GM19395 (cell line): Measurements from ENCODE around the gene ATP2C2.

ENCODE experiments used
- ATAC-seq: cut with Tn5 transposase; IDR thresholded peaks from one replicate; pipeline ENCODE4 v1.9.1; 2021; ENCODE audit warnings: mild to moderate bottlenecking, moderate library complexity; ENCODE audit not compliant: unreplicated experiment

ATP2C2 gene

GRCh38 chr16:84507011-84507982, 139.0 kb downstream of the ATP2C2 start:
- ATAC-seq: no peak

DNA sequence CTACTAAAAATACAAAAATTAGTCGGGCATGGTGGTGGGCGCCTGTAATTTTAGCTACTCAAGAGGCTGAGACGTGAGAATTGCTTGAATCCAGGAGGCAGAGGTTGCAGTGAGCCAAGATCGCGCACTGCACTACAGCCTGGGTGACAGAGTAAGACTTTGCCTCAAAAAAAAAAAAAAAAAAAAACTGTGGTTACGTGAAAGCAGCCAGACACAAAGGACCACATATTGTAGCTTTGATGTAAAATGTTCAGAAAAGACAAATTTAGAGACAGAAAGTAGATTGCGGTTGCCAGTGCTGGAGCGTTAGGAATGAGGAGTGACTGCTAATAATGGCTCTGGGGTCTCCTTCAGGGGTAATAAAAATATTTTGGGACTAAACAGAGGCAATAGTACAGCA, 140.2 kb downstream of the ATP2C2 start:
- ATAC-seq: no peak

DNA sequence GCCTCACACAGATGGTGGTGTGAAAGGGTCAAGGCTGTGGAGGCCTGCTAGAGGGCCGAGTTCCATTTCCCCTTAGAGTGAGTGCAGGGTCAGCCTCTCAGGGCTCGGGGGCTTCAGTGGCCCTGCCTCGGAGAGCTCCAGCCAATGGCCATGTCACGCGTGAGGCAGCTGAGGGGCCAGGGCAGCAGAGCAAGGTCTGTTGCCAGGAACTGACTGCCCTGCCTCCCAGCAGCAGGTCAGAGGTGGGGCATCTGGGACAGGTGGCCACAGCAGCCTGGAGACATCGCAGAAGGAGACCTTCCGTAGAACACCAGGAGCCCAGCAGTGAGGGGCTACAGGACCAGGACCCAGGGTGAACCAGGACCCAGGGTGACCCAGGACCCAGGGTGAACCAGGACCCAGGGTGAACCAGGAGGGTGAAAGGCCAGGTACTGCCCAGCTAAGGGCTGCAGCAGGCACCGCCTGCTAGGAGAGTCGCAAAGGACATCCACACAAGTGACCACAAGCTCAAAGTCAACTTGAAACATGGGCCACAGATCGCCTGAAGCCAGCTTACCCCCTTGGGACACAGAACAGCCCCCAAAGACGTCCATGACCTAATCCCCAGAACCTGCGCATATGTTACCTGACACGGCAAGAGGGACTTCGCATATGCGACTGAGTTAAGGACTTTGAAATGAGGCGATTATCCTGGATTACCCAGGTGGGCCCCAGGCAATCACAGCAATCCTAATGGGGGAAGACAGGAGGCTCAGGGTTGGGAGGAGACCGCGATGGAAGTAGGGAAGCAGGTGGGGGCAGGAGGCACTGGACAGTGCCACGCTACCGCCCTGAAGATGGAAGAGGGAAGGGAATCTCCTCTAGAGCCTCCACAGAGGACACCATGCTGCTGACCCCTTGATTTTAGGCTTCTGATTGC, 141.0 kb downstream of the ATP2C2 start:
- no peak for ATAC-seq

DNA sequence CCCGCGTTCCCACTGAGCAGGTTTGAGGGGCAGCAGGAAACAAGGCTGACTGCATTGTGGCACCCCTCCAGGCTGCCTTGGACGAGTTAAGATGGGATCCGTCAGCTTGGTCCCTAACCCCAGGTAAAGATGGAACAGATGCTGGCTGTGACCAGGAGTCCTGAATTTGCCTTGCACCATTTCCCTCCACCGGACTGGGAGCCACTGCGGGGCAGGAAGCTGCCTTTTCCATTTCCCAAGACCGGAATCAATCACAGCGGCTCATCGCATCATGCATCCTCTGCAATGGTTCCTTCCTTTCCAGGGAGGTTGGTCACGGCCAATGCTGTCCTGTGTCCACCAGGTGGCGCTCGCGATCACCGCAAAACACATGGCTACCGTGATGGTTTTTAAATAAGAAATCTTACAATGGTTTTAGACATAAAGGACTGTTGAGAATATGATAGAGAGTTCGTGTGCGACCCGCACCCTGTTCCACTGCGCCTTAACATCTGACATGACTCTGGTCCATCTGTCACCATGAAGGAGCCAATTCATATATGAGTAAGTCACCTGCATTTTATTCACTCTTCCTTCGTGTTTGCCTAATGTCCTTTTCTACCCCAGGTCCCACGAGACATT, 143.0 kb downstream of the ATP2C2 start:
- no peak for ATAC-seq

- no peak for ATAC-seq
Measured at GRCh38 chr16:84511831-84512230, 143.5 kb downstream of the ATP2C2 start.

DNA sequence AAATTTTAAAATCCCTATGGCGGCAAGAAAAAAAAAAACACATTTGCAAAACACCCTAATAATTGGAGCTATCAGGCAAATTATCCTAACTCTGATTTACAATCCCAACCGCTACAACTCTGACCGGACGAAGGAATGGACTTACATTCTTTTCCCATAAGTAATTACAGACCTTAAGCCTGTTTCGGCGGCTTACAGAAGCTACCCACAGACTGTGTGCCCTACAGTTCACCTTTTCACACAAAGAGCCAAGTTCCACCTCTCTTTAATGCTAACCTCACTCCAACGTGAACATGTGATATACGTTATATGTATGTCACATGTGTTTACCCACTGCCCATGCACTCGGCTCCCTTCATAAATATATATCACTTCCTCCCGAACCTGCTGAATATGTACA, 144.8 kb downstream of the ATP2C2 start:
- ATAC-seq: no peak

GRCh38 chr16:84513666-84514065, 145.3 kb downstream of the ATP2C2 start:
- ATAC-seq: no peak
